Central memory CD4-positive, alpha-beta T cell (primary cell): ENCODE data around the gene C15orf61.
A peak's percentile ranks its signal among the peaks of the same experiment; 100 is the strongest.

Source experiments
- DNase-seq: peaks from one replicate; pipeline ENCODE4 v3.0.0; 2022
- total RNA-seq, 3 experiments: gene quantifications; one replicate each; lab custom pipeline; 2026; lab: John Stamatoyannopoulos, UW

C15orf61 gene
- total RNA-seq, result 8.7 to 11.5 (median 8.9) reads per million in 3 experiments

DNA sequence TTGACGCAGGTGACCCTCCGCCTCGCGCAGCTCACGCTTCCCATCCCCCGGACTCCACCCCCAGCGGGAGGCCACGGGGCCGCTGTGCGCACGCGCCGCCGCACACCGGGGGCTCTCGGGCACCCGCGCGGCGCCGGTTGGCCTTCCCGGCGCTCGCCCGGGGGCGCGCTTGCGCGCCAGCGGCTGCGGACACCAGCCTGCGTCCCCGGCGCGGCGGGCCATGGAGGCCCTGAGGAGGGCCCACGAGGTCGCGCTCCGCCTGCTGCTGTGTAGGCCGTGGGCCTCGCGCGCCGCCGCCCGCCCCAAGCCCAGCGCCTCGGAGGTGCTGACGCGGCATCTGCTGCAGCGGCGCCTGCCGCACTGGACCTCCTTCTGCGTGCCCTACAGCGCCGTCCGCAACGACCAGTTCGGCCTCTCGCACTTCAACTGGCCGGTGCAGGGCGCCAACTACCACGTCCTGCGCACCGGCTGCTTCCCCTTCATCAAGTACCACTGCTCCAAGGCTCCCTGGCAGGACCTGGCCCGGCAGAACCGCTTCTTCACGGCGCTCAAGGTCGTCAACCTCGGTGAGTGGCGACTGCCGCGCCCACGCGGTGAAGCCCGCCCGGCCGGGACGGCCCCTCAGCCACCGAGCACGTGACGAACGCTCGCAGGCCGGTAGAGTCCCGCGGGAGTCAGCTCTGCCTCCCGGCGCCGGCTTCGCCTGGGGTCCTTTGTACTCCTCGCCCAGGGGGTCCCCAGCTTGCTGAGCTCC, at the start of gene C15orf61:
Gene C15orf61 (plus strand): TSS at position 103 of the 754 bp plus-strand sequence. CDS start 118 bp downstream, at position 221.
- peak; percentile 86 for DNase-seq

DNA sequence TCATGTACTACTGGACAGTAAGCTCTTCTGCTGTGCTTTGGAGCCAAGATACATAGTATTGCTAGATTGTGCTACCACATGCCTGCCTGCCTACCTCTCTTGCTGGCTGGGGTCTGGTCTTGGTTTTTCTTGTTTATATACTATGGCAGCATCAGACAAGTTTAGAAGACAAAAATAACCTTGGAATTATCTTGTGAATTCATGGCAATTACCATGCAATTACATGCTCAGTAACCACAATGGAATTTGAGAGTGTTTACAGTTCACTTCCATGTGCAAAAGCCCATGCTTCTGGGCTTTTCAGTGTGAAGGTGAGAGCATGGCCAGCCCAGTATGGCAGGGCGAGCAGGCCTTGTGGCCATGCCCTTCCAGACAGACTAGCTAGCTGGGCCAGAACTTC, 48.0 kb upstream of the C15orf61 start:
- DNase-seq, result no peak

DNA sequence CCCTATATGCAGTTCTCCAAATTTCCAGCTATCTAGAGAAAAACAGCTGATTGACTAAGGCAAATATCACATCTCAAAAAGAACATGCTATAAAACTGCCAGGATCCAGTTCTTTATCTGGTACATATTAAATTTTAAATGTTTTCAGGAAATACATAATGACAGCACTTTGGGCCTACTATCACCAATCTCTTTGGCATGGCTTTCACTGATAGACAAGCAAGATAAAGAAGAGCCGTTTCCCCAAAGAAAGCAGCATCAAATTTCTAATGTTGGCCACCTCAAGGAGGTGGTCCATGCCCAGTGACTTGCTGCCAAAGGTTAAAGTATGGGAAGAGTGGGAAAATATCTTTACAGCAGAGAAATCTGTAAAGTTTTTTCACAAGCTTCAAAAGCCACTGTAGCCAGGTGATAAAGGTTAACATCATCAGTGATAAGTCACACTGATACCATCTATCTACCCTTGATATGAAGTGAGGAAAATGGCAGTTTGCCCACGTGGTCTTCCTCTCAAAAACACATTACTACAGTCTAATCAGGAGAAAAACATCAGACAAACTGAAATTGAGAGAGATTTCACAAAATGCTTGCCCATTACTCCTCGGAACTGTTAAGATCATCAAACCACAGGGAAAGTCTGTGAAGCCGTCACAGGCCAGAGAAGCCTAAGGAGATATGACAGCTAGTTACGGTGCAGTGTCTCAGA, 46.4 kb upstream of the C15orf61 start:
- no peak for DNase-seq

DNA sequence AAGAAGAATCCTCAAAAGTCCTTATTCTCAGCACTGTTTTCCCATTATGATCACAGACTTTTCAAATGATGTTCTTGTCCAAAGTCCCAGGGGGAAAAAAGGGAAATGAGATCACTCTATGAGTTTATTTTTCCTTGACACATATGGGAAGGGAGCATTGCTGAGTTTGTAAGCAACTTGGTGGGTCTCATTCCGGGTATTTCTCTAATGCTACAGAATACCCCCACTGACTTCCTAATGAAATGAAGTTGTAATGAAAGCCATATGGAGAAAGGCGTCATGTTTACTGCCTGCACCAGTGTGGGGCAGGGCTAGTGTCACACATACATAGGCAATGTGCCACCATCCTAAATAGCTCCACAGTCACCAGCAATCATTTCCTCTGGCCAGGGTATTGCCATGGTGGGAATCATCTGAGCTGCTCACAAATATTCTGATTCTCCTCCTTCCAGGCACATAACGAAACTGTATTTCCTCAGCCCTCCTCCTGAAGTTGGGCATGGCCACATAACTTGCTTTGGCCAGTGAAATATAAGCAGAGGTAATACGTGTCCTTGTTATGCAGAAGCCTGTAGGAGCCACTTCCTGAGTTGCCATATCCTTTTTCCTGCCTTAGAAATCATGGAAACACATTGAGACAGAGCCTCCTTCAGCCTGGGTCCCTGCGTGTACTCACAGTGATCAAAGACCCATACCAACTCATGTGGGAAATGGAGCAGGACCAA, 41.0 kb upstream of the C15orf61 start:
- DNase-seq, result no peak

DNA sequence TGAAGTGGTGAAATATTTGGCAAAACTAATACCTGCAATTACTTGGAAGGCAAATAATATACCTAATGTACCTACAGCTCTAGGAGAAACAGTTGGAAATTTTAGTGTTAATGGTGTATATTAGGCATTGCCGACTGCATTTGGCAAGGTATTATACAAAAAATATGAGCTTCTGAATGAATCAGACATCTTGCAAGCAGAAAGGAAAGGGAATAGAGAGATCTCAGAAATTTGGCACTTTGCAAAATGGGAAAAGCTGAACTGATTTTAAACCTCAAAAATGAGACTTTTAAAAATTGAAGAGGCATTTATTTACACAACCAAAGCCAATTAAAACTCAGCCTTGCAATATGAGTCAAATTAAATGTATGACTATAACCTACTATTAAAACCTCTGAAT, 40.2 kb upstream of the C15orf61 start:
- DNase-seq, result no peak

DNA sequence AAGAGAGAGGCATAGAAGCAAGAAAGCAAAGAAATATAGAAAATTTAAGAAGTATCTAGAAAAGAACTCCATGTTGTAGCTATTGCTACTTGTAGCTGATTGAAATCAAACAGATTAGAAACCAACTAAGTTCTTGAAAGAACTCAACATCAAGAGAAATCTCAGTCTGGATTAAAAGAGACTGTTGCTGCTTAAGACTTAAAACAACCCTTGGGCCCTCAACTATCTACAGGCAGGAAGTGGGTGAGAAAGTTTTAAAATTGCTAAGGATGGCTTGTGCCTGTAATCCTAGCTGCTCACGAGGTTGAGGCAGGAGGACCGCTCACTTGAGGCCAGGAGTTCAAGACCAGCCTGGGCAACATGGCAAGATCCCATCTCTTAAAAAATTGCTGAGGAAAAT, 39.3 kb upstream of the C15orf61 start:
- DNase-seq, result no peak

DNA sequence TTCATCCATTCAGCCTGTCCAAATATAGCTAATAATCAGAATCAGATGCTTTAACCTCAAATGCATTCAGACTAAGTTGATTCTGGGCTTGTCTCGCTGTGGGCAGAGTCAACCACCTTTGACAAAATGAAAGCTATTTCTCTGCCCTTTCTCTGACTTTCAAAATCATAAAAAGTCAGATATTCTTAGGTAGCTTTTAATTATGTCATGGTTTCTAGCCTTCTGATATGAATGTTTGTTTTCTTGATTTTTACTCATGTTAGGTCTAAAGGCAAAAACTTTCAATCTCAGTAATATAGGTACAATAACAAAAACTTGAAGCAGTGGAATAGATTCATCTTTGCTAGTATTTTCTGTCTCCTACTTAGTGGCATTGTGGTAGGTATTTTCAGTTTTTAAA, 25.3 kb upstream of the C15orf61 start:
- DNase-seq, result no peak

DNA sequence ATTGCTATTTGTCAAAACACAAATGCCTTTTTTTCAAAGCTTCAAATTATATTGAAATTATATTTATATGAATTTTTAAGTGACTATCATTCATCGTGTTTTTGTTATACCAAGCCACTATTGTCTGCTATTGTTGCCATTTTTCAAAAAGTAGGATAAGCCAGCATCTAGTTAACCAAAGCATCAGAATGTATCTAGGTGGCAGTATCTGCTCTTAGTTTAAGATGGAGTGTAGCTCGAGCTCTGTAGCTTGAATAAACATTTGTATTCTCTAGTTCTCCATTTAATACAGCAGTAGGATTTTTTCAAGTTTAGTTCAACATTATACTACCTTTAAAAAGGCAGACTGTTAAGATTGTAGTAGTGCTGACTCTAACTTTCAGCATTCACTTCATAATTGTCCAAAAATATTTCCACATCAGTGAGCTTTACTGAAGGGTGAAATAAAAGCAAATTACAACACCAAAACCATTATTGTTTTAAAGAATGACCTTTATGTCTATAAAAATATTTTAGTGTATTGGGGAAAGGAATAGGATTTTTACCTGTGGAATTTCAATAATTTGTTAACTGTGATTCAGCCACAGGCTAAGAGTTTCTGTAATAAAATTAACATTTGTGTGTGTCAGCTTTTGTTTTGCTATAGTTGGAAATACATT, 19.6 kb upstream of the C15orf61 start:
- no peak for DNase-seq

DNA sequence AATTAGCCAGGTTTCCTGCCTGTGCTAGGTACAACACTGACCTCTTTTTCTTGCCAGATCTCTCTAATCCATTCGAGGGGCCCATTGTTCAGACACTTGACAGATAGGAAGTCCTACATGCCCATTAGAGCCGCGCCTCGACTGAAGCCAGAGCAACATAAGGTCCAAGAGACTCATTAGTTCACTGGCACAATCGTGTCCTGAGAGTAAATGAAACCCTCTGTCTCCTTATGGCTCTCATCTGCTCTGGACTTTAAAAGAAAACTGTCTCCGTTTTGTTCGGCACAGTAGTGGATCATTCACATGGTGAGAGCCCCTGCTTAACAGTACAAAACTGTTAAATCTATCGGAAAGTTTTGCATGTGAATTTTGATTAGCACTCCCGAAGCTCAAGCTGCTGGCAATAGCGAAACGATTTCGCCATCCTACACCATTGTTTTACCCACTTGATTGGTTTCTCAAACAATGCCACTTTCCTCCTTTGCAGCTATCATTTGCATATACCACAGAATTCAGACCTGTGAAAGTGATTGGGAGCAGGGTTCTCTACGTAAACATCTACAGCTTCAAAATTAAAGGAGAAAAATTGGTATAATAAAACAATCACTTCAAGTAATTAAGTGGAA, 19.0 kb upstream of the C15orf61 start:
- DNase-seq, result no peak

DNA sequence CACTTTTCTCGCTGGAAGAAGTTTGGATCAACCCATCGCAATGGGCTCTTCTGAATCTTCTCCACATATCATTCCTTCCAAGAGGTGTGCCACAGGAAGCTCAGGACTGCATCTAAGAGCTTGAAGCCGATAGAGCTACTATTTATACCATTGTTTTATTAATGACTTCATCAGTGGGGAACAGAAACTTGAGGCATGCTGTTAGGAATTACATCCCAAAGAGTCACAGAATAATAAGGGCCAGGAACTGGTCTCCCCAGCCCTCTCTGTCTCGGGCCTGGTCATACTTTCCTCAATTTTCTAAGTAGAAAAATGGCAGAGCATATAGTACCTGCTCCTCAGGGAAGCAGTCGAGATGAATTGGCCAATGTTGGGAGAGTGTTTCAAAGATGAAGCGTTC, 16.9 kb upstream of the C15orf61 start:
- DNase-seq, result no peak

DNA sequence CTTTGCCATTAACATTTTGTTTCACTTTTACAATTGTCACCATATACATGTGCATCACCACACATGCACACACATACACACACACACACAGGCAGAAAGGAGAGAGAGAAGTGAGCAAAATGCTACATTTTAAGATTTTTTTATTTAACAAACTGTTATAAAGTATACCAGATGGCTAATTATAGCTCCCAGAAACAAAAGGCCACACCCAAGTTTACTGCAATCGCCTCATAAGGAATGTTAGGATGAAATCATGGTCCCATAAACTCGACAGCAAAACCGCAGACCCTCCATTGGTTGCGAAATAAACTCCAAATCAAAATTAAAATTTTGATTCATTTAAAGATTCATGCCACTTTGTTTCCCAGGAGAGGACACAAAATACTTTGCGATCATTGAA, 16.1 kb upstream of the C15orf61 start:
- DNase-seq, result no peak

DNA sequence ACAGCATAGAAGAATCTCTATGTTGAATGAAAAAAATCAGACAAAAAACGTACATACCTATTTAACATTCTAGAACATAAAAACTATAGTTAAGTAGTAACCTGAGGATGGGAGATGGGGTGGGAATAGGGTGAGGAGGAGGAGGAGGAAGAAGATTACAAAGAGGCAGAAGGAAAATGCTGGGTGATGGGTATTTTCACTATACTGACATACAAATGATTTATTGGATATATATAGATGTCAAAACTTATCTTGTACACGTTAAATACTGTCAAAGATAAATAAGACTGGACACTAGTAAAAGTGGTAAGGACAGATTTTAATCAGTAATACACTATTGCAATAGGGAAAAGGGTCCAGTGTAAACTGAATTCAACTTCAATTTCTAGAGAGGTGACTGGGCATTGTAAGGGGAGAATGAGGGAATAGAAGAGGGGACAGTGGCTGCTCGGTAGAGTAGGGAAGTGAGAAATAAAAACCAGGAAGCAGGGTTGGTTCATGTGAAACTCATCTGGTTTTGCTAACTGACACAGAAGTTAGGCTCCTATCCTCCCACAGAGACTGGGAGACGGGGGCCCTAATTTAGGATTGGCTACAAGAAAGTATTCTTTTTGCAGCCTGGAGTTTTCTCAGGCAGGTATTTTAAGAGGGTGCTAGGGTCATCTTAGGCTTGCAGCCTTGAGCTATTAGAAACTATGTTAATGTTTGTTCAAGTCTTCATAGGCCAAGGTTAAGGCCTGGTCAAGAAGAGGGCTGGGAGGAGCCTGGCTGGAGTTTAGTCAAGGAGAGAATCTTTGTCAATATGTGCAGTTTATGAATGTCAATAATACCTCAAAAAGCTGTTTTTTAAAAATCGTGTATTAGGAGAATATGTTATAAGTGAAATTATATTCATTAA, 15.0 kb upstream of the C15orf61 start:
- no peak for DNase-seq

DNA sequence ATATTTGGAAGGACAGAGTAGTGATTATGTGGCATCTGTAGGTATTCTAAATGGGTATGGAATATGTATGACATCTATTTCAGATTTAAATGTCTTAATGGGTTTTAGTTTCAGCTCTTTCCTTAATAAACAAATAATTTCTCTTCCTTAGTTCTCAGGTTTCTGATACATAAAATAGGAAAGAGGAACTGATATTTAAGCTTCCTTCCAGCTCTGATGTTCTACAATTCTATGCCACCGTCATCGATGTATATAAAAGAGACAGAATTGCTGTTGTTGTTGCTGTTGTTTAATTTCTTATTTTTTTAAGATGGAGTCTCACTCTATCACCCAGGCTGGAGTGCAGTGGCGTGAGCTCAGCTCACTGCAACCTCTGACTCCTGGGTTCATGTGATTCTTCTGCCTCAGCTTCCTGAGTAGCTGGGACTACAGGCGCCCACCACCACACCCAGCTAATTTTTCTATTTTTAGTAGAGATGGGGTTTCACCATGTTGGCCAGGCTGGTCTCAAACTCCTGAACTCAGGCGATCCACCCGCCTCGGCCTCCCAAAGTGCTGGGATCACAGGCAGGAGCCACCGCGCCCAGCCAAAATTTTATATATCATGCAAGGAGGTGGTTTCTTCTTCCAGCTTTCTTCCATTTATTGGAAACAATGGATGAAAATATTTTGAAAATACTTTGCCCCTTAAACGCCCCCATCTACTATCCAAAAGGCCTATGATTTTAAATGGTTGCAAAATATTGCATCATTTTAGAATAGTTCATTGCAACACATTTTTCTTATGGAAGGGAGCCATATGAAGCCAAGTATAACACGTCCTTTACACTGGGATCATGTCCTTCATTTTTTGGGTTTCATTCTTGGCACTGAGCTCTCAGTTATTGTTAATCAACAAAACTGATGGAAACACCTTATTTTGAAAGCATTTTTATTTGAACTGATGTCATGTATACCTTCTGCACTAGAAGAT, 13.9 kb upstream of the C15orf61 start:
- no peak for DNase-seq

DNA sequence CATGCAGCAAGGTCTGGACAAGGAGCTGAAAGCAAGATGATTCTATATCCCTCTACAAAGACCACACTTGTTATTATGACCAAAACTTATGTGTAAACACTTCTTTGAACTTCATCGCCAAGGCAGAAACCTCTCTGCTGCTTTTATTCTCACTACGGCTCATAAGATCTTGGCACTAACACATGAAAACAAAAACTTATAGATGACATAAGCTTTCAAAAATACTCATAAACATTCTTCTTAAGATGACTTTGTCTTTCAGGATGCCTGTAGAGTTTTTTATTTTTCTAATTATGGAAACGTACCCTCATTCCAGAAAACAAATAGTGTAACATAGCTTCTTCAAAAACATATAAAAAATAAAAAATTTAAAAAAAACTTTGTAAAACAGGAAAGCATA, 12.5 kb upstream of the C15orf61 start:
- no peak for DNase-seq

DNA sequence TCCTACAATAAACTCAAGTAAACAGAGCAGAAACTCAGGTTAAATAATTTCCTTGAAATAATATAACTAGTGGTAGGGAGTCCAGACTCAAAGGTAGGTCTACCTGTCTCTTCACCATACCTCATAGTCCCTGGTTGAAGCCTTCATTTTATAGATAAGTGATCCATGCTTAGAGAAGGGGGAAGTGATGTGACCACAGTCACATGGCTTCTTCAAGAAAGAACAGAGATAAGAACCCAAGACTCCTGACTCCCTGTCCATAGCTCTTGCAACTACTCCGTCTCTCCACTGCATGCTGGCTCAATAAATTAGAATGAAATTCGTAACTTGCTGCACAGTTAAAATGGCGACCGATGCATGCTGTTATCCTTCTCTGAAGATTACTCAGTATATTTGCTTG, 11.0 kb upstream of the C15orf61 start:
- DNase-seq, result no peak

DNA sequence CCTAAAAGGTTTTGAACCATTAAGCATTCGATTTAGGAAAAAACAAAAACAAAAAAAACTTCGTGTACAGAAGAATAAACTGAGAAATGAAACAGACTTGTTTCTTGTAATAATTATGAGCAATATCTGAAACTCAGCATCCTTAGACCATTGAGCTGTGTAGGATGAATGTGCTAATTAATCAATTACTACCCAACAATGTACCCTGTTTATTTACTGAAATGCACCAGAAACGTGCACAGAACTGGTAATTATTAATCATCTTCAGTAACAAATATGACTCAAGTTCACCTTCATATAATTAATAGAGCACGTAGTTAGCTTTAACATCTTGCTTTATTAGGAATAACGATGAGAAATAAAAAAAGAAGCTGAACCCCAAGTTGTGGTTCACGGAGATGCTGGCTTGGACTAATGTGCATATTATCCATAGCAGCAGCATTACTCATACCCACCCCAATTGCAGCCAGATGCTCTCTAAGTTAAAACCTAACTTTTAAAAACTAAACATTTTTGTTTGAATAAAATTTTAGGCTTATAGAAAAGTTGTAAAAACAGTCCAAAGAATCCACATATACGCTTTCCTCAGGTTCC, 10.2 kb upstream of the C15orf61 start:
- DNase-seq, result no peak

DNA sequence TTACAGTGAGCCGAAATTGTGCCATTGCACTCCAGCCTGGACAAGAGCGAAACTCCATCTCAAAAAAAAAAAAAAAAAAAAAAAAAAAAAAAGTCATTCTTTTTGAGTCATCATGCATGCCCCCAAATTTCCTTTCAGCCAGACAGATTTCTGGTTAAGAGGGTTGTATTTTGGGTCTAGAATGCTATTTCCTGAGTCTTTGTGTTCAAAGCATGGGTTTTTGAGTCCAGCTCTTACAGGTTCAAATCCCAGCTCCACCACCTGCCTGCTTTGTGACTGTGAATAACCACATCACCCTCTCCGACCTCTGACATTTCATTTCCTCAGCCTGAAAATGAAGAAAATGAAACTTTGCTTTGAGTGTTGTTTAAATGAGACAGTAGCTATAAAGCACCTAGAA, 9.3 kb upstream of the C15orf61 start:
- no peak for DNase-seq

DNA sequence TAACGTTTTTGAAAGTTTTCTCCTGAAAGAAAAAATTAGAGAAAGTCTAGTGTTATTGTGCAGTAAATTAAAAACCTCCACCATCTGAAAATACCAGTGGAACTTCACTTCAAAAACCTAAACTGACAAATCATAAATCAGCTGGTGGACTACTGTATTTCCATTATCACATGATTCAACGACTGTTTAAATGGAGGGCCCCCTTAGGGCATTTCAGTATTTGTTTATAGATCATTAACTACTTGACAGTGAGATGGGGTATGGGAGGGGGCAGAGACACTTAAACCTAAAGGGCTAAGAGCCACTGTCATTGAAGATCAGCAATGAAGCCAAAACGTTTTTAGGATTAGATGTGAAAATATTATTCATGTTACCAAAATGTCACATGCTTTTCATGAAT, 8.8 kb upstream of the C15orf61 start:
- no peak for DNase-seq

DNA sequence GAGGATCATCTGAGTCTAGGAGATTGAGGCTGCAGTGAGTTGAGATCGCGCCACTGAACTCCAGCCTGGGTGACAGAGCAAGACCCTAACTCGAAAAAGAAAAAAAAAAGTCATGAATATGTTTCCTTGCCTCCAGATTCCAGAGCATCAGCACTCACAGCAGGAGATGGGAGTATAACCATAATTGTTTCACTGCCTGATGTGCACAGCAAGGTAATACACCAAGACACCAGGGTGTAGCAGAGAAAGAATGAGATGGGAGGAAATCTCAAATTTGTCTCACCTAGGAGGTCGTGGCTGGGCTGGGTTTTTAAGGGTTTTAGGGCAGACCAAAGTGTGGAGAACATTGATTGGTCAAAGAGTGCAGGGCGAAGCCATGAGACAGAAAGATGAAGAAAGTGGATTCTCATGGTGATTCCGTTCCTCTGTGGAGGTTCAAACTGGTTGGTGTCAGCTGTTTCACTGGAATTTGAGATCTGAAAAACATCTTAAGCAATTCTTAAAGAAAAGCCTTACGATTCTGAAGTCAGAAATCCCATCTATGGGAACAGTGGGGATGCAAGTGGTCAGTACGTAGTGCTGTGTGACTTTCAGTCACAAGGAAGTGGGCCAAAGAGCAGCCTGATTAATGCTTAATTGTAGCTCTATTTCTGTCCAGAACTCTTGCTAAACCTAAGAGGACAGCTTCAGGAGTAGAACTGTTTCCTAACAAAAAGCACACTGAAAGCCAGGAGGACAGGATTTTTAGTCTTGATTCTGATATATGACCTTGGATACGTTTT, 7.8 kb upstream of the C15orf61 start:
- DNase-seq, result no peak
